IMR-90 (cell line): ENCODE measurements around the gene PIGN. TPM values are rescaled to one million over a fixed set of nuclear protein-coding genes. Genes with fewer than 3 reads are reported as not detected.

Experiments used
- ATAC-seq: fragments of 200-7000 bp; cut with Tn5 transposase; 2 replicates; pipeline ENCODE4 v1.9.1; 2020; ENCODE audit warnings: low read depth, mild to moderate bottlenecking, moderate library complexity
- BruUV-seq: library from RNA; stranded (reverse); fragments of 400-500 nt; replicated peaks from 2 replicates; lab custom pipeline; 2021; lab: Mats Ljungman, UMichigan
- CTCF ChIA-PET: fragments of 300-600 bp; formaldehyde crosslinking; extraction: SDS; loops from one replicate; lab custom pipeline; 2021; ENCODE audit warnings: antibody characterized with exemption; lab: Yijun Ruan, JAX
- POLR2A ChIA-PET: fragments of 300-600 bp; sonication (Branson Sonifier 250); formaldehyde crosslinking; loops from one replicate; lab custom pipeline; 2022; ENCODE audit warnings: antibody characterized with exemption; ENCODE audit not compliant: unreplicated experiment; lab: Charles Lee
- DNase-seq: peaks from one replicate; pipeline ENCODE4 v3.0.0; 2013
- H2AFZ ChIP-seq: replicated peaks from 2 replicates; pipeline ENCODE3; 2013; ENCODE audit warnings: low read length, mild to moderate bottlenecking; ENCODE audit not compliant: poor library complexity
- H2AK5ac ChIP-seq: 2 replicates; pipeline ENCODE4 v1.6.1; 2013; ENCODE audit warnings: low read depth, low read length, inconsistent platforms
- H2AK9ac ChIP-seq: replicated peaks from 2 replicates; pipeline ENCODE3; 2013; ENCODE audit warnings: mild to moderate bottlenecking, low read depth, low read length, moderate library complexity; ENCODE audit not compliant: poor library complexity
- H2BK120ac ChIP-seq: 2 replicates; pipeline ENCODE4 v1.6.1; 2013; ENCODE audit warnings: low read depth, low read length, inconsistent platforms
- H2BK15ac ChIP-seq: 3 replicates; pipeline ENCODE4 v1.6.1; 2013; ENCODE audit warnings: low read depth, low read length, inconsistent platforms
- H2BK20ac ChIP-seq: 2 replicates; pipeline ENCODE4 v1.6.1; 2013; ENCODE audit warnings: low read depth, mild to moderate bottlenecking, inconsistent platforms, low read length, moderate library complexity
- H2BK5ac ChIP-seq: 2 replicates; pipeline ENCODE4 v1.6.1; 2013; ENCODE audit warnings: mild to moderate bottlenecking, low read depth, low read length, inconsistent platforms; ENCODE audit not compliant: poor library complexity, severe bottlenecking
- H3K14ac ChIP-seq: replicated peaks from 2 replicates; pipeline ENCODE4 v1.6.1; 2013; ENCODE audit warnings: low read depth, low read length, inconsistent platforms
- H3K18ac ChIP-seq: 2 replicates; pipeline ENCODE4 v1.6.1; 2013; ENCODE audit warnings: low read depth, low read length, control low read depth
- H3K23ac ChIP-seq: 2 replicates; pipeline ENCODE4 v1.6.1; 2013; ENCODE audit warnings: low read depth, low read length, inconsistent platforms
- H3K27ac ChIP-seq: 2 replicates; pipeline ENCODE4 v1.5.1; 2013; ENCODE audit warnings: mild to moderate bottlenecking, control low read depth, low read length; ENCODE audit not compliant: insufficient read depth
- H3K27me3 ChIP-seq: 2 replicates; pipeline ENCODE4 v1.6.1; 2013; ENCODE audit warnings: low read length; ENCODE audit not compliant: control insufficient read depth, insufficient read depth
- H3K36me3 ChIP-seq: 2 replicates; pipeline ENCODE4 v1.6.1; 2013; ENCODE audit warnings: low read length, mixed read lengths; ENCODE audit not compliant: control insufficient read depth, insufficient read depth
- H3K4ac ChIP-seq: 2 replicates; pipeline ENCODE4 v1.6.1; 2013; ENCODE audit warnings: low read depth, low read length, inconsistent platforms
- H3K4me1 ChIP-seq: 2 replicates; pipeline ENCODE4 v1.6.1; 2013; ENCODE audit warnings: low read length, mixed read lengths; ENCODE audit not compliant: control insufficient read depth, insufficient read depth
- H3K4me2 ChIP-seq: 2 replicates; pipeline ENCODE4 v1.6.1; 2013; ENCODE audit warnings: low read depth, mild to moderate bottlenecking, control low read depth, low read length, moderate library complexity
- H3K4me3 ChIP-seq: 2 replicates; pipeline ENCODE4 v1.5.1; 2013; ENCODE audit warnings: low read depth, mild to moderate bottlenecking, control low read depth, low read length, moderate library complexity; ENCODE audit not compliant: insufficient read depth
- H3K56ac ChIP-seq: 2 replicates; pipeline ENCODE4 v1.6.1; 2013; ENCODE audit warnings: low read length, inconsistent platforms; ENCODE audit not compliant: insufficient read depth; ENCODE audit errors: extremely low read depth
- H3K79me1 ChIP-seq, 2 experiments: 2 replicates each; pipeline ENCODE4 v1.6.1; 2013; ENCODE audit warnings: low read length in 2 of 2, inconsistent platforms in 1 of 2, low read depth in 1 of 2
- H3K9ac ChIP-seq: 2 replicates; pipeline ENCODE4 v1.6.1; 2013; ENCODE audit warnings: low read depth, low read length, control low read depth
- H3K9me1 ChIP-seq: 2 replicates; pipeline ENCODE4 v1.6.1; 2013; ENCODE audit warnings: low read length, inconsistent platforms; ENCODE audit not compliant: insufficient read depth
- H3K9me3 ChIP-seq: 2 replicates; pipeline ENCODE4 v1.6.1; 2013; ENCODE audit warnings: low read length; ENCODE audit not compliant: control insufficient read depth, insufficient read depth
- H4K20me1 ChIP-seq: 2 replicates; pipeline ENCODE4 v1.6.1; 2013; ENCODE audit warnings: low read length, inconsistent platforms; ENCODE audit not compliant: insufficient read depth
- H4K5ac ChIP-seq: 2 replicates; pipeline ENCODE4 v1.6.1; 2013; ENCODE audit warnings: mild to moderate bottlenecking, low read depth, low read length, control low read depth
- H4K8ac ChIP-seq, 2 experiments: 2 replicates each; pipeline ENCODE4 v1.6.1; 2013; ENCODE audit warnings: low read depth in 2 of 2, low read length in 2 of 2, control low read depth in 1 of 2, inconsistent platforms in 1 of 2
- H4K91ac ChIP-seq: 2 replicates; pipeline ENCODE4 v1.6.1; 2013; ENCODE audit warnings: low read depth, low read length, inconsistent platforms; ENCODE audit not compliant: insufficient read depth
- BHLHE40 ChIP-seq: fragments of 150-350 bp; IDR thresholded peaks from 2 replicates; pipeline ENCODE4 v1.6.1; 2016; ENCODE audit warnings: mild to moderate bottlenecking, low read depth, low read length
- CEBPB ChIP-seq: IDR thresholded peaks from 2 replicates; pipeline ENCODE4 v1.6.1; 2012; ENCODE audit warnings: low read depth, low read length, improper control_type of control experiment
- CHD1 ChIP-seq: IDR thresholded peaks from 2 replicates; pipeline ENCODE4 v1.6.1; 2012; ENCODE audit warnings: low read depth, low read length, improper control_type of control experiment
- CTCF ChIP-seq: conservative IDR thresholded peaks from 2 replicates; pipeline ENCODE4 v1.5.1; 2012; ENCODE audit warnings: mild to moderate bottlenecking, low read depth, low read length, improper control_type of control experiment
- ELK1 ChIP-seq: fragments of 150-350 bp; IDR thresholded peaks from 2 replicates; pipeline ENCODE4 v1.6.1; 2016; ENCODE audit warnings: low read depth, mild to moderate bottlenecking, low read length, moderate library complexity, borderline replicate concordance
- FOS ChIP-seq: fragments of 150-350 bp; IDR thresholded peaks from 2 replicates; pipeline ENCODE4 v1.6.1; 2016; ENCODE audit warnings: low read depth, low read length
- MAFK ChIP-seq: IDR thresholded peaks from 2 replicates; pipeline ENCODE4 v1.6.1; 2012; ENCODE audit warnings: low read depth, low read length, improper control_type of control experiment
- MAZ ChIP-seq: IDR thresholded peaks from 2 replicates; pipeline ENCODE4 v1.6.1; 2012; ENCODE audit warnings: low read depth, mild to moderate bottlenecking, low read length, improper control_type of control experiment, moderate library complexity, borderline replicate concordance
- MXI1 ChIP-seq: IDR thresholded peaks from 2 replicates; pipeline ENCODE4 v1.6.1; 2012; ENCODE audit warnings: low read depth, mild to moderate bottlenecking, low read length, moderate library complexity, borderline replicate concordance
- NFE2L2 ChIP-seq: fragments of 150-350 bp; IDR thresholded peaks from 2 replicates; pipeline ENCODE4 v1.6.1; 2016; ENCODE audit warnings: low read depth, mild to moderate bottlenecking, low read length
- POLR2A ChIP-seq: IDR thresholded peaks from 2 replicates; pipeline ENCODE4 v1.6.1; 2012; ENCODE audit warnings: mild to moderate bottlenecking, low read depth, low read length
- RAD21 ChIP-seq: IDR thresholded peaks from 2 replicates; pipeline ENCODE4 v1.6.1; 2012; ENCODE audit warnings: low read length, improper control_type of control experiment
- RCOR1 ChIP-seq: IDR thresholded peaks from 2 replicates; pipeline ENCODE4 v1.6.1; 2012; ENCODE audit warnings: mild to moderate bottlenecking, low read length, improper control_type of control experiment; ENCODE audit not compliant: insufficient replicate concordance
- RFX5 ChIP-seq: IDR thresholded peaks from 2 replicates; pipeline ENCODE4 v1.8.0; 2012; ENCODE audit warnings: low read depth, mild to moderate bottlenecking, low read length, moderate library complexity
- SMC3 ChIP-seq: fragments of 150-350 bp; IDR thresholded peaks from 2 replicates; pipeline ENCODE4 v1.6.1; 2016; ENCODE audit warnings: low read depth, mild to moderate bottlenecking, antibody characterized with exemption, low read length, moderate library complexity
- USF2 ChIP-seq: fragments of 150-350 bp; IDR thresholded peaks from 2 replicates; pipeline ENCODE4 v1.6.1; 2017; ENCODE audit warnings: mild to moderate bottlenecking, antibody characterized with exemption, low read length, low read depth
- WGBS, 2 experiments: methylation state at CpG; one replicate each; pipeline versions ENCODE4 v1.1.5 to v1.1.7; 2013; ENCODE audit warnings: missing lambda C conversion rate in 2 of 2; ENCODE audit not compliant: insufficient read length in 1 of 2; ENCODE audit errors: extremely low coverage in 2 of 2; 5-methylcytosine and 5-hydroxymethylcytosine counted together
- dilution Hi-C: fragments of 300-500 bp; cut with HindIII; formaldehyde crosslinking; loops from one replicate; pipeline ENCODE4 v1.14.3; 2018; ENCODE audit warnings: low sequenced_read_pairs; ENCODE audit not compliant: unreplicated experiment
- in situ Hi-C: fragments of 300-500 bp; cut with MboI; formaldehyde crosslinking; loops from 3 replicates; pipeline ENCODE4 v1.14.3; 2019; ENCODE audit warnings: low sequenced_read_pairs, inconsistent platforms, mixed read lengths
- intact Hi-C: fragments of 100-400 bp; cut with micrococcal nuclease; formaldehyde crosslinking; loops from 2 replicates; pipeline ENCODE4 v1.10.0; 2022
- polyA plus RNA-seq, 3 experiments: library from polyadenylated mRNA; depleted of rRNA; stranded (reverse); fragments of >200 nt; gene quantifications; 2 replicates each; pipeline ENCODE4 v1.2.3, GENCODE V29; 2012; ENCODE audit warnings: low replicate concordance in 1 of 3
- total RNA-seq: library from RNA; depleted of rRNA; stranded (reverse); fragments of >200 nt; gene quantifications from 2 replicates; pipeline ENCODE4 v1.2.3, GENCODE V29; 2012

PIGN gene
- total and polyA plus RNA-seq, 2 of the 4 experiments (the other 2 are of a cell fraction): 9.0 to 17.9 TPM

GRCh38 chr18:62080172-62080900 lies 106.5 kb downstream of the PIGN start:
- H4K8ac ChIP-seq: no peak overlapping the region
- H3K14ac ChIP-seq: no peak overlapping the region
- intact Hi-C loops (no loop called here), dilution Hi-C loops (no loop called here), in situ Hi-C loops (no loop called here)
- WGBS, 2 experiments: no CpG with 5 or more reads among the region's 5 CpGs
- no peak overlapping the region for H2BK120ac ChIP-seq
- H3K9me3 ChIP-seq: no peaks in the 10 kb centered on the region
- H2BK5ac ChIP-seq: no peak overlapping the region
- POLR2A ChIA-PET: no interaction called here
- H2AK5ac ChIP-seq: no peak overlapping the region
- H4K20me1 ChIP-seq: no peaks in the 10 kb centered on the region
- no peak overlapping the region for H3K4me2 ChIP-seq
- no peak overlapping the region for H2AK9ac ChIP-seq
- H2BK15ac ChIP-seq: no peak overlapping the region
- no peak for TF ChIP-seq SMC3
- no peak for TF ChIP-seq RCOR1
- no peak for TF ChIP-seq MXI1
- TF ChIP-seq NFE2L2: no peak
- no peak for TF ChIP-seq POLR2A
- no peak for TF ChIP-seq BHLHE40
- no peak for TF ChIP-seq RFX5
- no peak for TF ChIP-seq CEBPB
- TF ChIP-seq CHD1: no peak
- TF ChIP-seq ELK1: no peak
- TF ChIP-seq RAD21: no peak
- no peak for TF ChIP-seq FOS
- TF ChIP-seq USF2: no peak
- no peak for TF ChIP-seq MAFK
- no peak for TF ChIP-seq CTCF
- TF ChIP-seq MAZ: no peak
- CTCF ChIA-PET: interaction anchor here (0.6 kb wide), 1 partner anchor 33 kb away, joined by 10 read pairs; no protein-coding TSS in a partner anchor
- H3K9ac ChIP-seq: no peak overlapping the region
- H3K27ac ChIP-seq: no peak overlapping the region
- H2AFZ ChIP-seq: no peak overlapping the region
- no peak overlapping the region for H4K91ac ChIP-seq
- no TSS peak for BruUV-seq
- no peak for ATAC-seq
- DNase-seq: no peak
- H3K9me1 ChIP-seq: no peaks in the 10 kb centered on the region
- H3K18ac ChIP-seq: no peak overlapping the region
- H3K56ac ChIP-seq: no peak overlapping the region
- H3K4me1 ChIP-seq: no peaks in the 10 kb centered on the region
- H3K4me3 ChIP-seq: no peak overlapping the region
- no peak overlapping the region for H3K4ac ChIP-seq
- no peak overlapping the region for H2BK20ac ChIP-seq
- H3K23ac ChIP-seq: no peak overlapping the region
- H3K27me3 ChIP-seq: no peaks in the 10 kb centered on the region
- no peaks in the 10 kb centered on the region for H3K79me1 ChIP-seq
- H4K5ac ChIP-seq: no peak overlapping the region
- no peaks in the 10 kb centered on the region for H3K36me3 ChIP-seq
